ENCODE measurements around the gene TP53. TPM values are rescaled to one million over a fixed set of nuclear protein-coding genes. Genes with fewer than 3 reads are reported as not detected.

TP53 gene
- total and polyA plus RNA-seq, 9 of the 15 experiments (the other 6 are each of a cell fraction or from before 2014, with no cell fraction given), result 2.8 to 14.0 (median 7.1) TPM

GRCh38 chr17:7703584-7704479, 16.5 kb upstream of the TP53 start:
- Histone ChIP-seq H3K4me1 (replicated peaks in 1 of 2; ENCODE audit: control insufficient read depth in 2 of 2, insufficient read depth in 2 of 2, low read length in 2 of 2) (peaks cover 5 to 23% of the 10 kb centered on the region in 2 experiments; a peak in 3 of 5 replicates), H3K27me3 (ENCODE audit: control insufficient read depth in 2 of 2, insufficient read depth in 2 of 2, low read length in 2 of 2) (peaks cover 7 to 27% of the 10 kb centered on the region in 2 experiments; a peak in 4 of 5 replicates), H3K9ac (ENCODE audit: insufficient read depth in 1 of 2, low read depth in 2 of 2, low read length in 2 of 2) (no peak overlapping the region), H3K9me1 (ENCODE audit: control insufficient read depth, insufficient read depth, low read length) (no peaks in the 10 kb centered on the region), H4K20me1 (replicated peaks; ENCODE audit: control insufficient read depth, insufficient read depth, low read length) (no peaks in the 10 kb centered on the region), H3K27ac (ENCODE audit: extremely low read depth, low read depth, low read length) (no peak overlapping the region), H3K4me3 (no peak overlapping the region), H3K4me2 (ENCODE audit: insufficient read depth, low read length) (no peak overlapping the region), H3K36me3 (ENCODE audit: control insufficient read depth, insufficient read depth, low read length) (0 out of 3 replicates have a peak, but pooled peaks cover 3% of the 10 kb centered on the region), H2AFZ (ENCODE audit: low read depth, low read length) (no peak overlapping the region), H3K9me3 (replicated peaks; ENCODE audit: control insufficient read depth, insufficient read depth, low read depth, low read length) (no peaks in the 10 kb centered on the region), H3K79me2 (ENCODE audit: control insufficient read depth, insufficient read depth, low read length) (no peaks in the 10 kb centered on the region)
- FAIRE-seq, result peak; percentile 37
- POLR2A ChIA-PET, result interaction anchor here (0.5 to 7.6 kb wide), 6 partner anchors 10 to 626 kb away, joined by 3 to 67 read pairs (median 5); partner anchors contain the start of genes DNAH2, TP53 and WRAP53
- intact Hi-C loops (cut with micrococcal nuclease), result no loop called here
- in situ Hi-C loops (cut with MboI), result no loop called here
- BruUV-seq (replicated peaks), result no TSS peak
- WGBS (ENCODE audit: insufficient coverage, low coverage, missing lambda C conversion rate), result 43% methylated on average over 4 of the region's 24 CpGs
- CTCF ChIA-PET (ENCODE audit: low intra/inter-chr PET ratio), result interaction anchor here (0.6 kb wide), 1 partner anchor 26 kb away, joined by 4 read pairs; no protein-coding TSS in a partner anchor
- peak; percentile 34 to 58 (median 42) for DNase-seq (ENCODE audit: extremely low read depth in 1 of 4, low spot score in 3 of 4)
- peak; percentile 63 for ATAC-seq
- TF ChIP-seq ARHGAP35 (IDR thresholded peaks at IDR 0.05; ENCODE audit: partially characterized antibody), result no peak
- peak; percentile 94 for TF ChIP-seq RFX1 (IDR thresholded peaks at IDR 0.05)
- TF ChIP-seq PML (IDR thresholded peaks at IDR 0.05; ENCODE audit: low read length), result no peak
- TF ChIP-seq ZNF274 (IDR thresholded peaks at IDR 0.05; ENCODE audit: borderline replicate concordance, low read depth, low read length), result no peak
- TF ChIP-seq ZBTB26 (CRISPR knock-in tag; IDR thresholded peaks at IDR 0.05), result no peak
- TF ChIP-seq E2F6 (IDR thresholded peaks at IDR 0.05; ENCODE audit: borderline replicate concordance in 1 of 2, extremely low read depth in 1 of 2, insufficient read depth in 1 of 2, insufficient read length in 1 of 2, low read depth in 1 of 2, low read length in 1 of 2, poor library complexity in 1 of 2, severe bottlenecking in 1 of 2), result no peak
- TF ChIP-seq NFYB (IDR thresholded peaks at IDR 0.05; ENCODE audit: extremely low read depth, insufficient read length), result no peak
- TF ChIP-seq HDAC1 (IDR thresholded peaks at IDR 0.05), result no peak
- TF ChIP-seq ZNF583 (CRISPR knock-in tag; IDR thresholded peaks at IDR 0.05), result no peak
- no peak for TF ChIP-seq NR3C1 (CRISPR knock-in tag; IDR thresholded peaks at IDR 0.05)
- no peak for TF ChIP-seq PTRF (tag; IDR thresholded peaks at IDR 0.05)
- no peak for TF ChIP-seq FOXJ3 (CRISPR knock-in tag; IDR thresholded peaks at IDR 0.05)
- TF ChIP-seq RREB1 (CRISPR knock-in tag; IDR thresholded peaks at IDR 0.05), result no peak
